BJ (cell line): ENCODE measurements around the gene UBE3C. TPM values are rescaled to one million over a fixed set of nuclear protein-coding genes. Genes with fewer than 3 reads are reported as not detected.
"Not testable (repeated sequence)": the region's sequence is repeated elsewhere in the genome, so short reads cannot be mapped to it uniquely, and the experiment has no call there.

ENCODE experiments used
- CTCF ChIA-PET: fragments of 350-600 bp; formaldehyde crosslinking; extraction: SDS; loops from one replicate; lab custom pipeline; 2021; ENCODE audit warnings: antibody characterized with exemption, inconsistent platforms; lab: Yijun Ruan, JAX
- POLR2A ChIA-PET: fragments of 300-600 bp; sonication (Branson Sonifier 250); formaldehyde crosslinking; extraction: SDS; loops from one replicate; lab custom pipeline; 2021; ENCODE audit warnings: antibody characterized with exemption; lab: Charles Lee
- DNase-seq: peaks from one replicate; pipeline ENCODE4 v3.0.0-alpha.2; 2011; ENCODE audit warnings: low read depth
- H3K27me3 ChIP-seq: 2 replicates; pipeline ENCODE4 v1.6.0; 2011; ENCODE audit warnings: low read length; ENCODE audit not compliant: control insufficient read depth, insufficient read depth
- H3K36me3 ChIP-seq: 2 replicates; pipeline ENCODE4 v1.5.1; 2011; ENCODE audit warnings: low read length; ENCODE audit not compliant: control insufficient read depth, insufficient read depth
- H3K4me3 ChIP-seq: 2 replicates; pipeline ENCODE4 v1.5.1; 2011; ENCODE audit warnings: low read depth, mild to moderate bottlenecking, control low read depth, low read length
- polyA plus RNA-seq: library from polyadenylated mRNA; depleted of rRNA; stranded (reverse); fragments of >200 nt; gene quantifications from 2 replicates; pipeline ENCODE4 v1.2.3, GENCODE V29; 2011
- TF ChIP-seq, protein P1 (sequence below): IDR thresholded peaks from 2 replicates; pipeline ENCODE4 v1.5.1; 2011; ENCODE audit warnings: low read depth, mild to moderate bottlenecking, control low read depth, inconsistent platforms, low read length, moderate library complexity; ENCODE audit not compliant: insufficient read depth

Gene UBE3C
- polyA plus RNA-seq, 1 experiment, result 50.0 TPM

DNA sequence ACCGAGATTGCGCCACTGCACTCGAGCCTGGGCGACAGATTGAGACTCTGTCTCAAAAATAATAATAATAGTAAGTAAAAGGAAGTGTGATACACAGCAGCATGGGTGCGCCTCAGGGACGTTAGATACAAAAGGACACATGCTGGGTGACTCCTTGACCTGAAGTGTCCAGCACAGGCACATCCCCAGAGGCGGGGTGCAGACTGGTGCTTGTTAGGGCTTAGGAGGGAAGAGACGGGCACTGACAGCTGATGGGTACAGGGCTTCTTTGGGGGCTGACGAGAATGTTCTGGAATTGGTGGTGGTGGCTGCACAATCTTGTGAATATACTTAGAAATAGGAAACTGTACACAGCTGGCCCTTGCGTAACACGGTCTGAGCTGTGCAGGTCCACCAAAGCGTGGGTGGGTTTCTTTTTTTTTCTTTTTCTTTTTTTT lies 136.3 kb downstream of the UBE3C start:
- ChIA-PET POLR2A (interaction anchor here (0.6 kb wide), 1 partner anchor 35 kb away, joined by 6 read pairs; no protein-coding TSS in a partner anchor), CTCF (interaction anchor here (1.0 to 3.3 kb wide), 5 partner anchors 9 to 303 kb away, joined by 3 to 15 read pairs (median 3); no protein-coding TSS in a partner anchor)
- TF ChIP-seq, protein P1, sequence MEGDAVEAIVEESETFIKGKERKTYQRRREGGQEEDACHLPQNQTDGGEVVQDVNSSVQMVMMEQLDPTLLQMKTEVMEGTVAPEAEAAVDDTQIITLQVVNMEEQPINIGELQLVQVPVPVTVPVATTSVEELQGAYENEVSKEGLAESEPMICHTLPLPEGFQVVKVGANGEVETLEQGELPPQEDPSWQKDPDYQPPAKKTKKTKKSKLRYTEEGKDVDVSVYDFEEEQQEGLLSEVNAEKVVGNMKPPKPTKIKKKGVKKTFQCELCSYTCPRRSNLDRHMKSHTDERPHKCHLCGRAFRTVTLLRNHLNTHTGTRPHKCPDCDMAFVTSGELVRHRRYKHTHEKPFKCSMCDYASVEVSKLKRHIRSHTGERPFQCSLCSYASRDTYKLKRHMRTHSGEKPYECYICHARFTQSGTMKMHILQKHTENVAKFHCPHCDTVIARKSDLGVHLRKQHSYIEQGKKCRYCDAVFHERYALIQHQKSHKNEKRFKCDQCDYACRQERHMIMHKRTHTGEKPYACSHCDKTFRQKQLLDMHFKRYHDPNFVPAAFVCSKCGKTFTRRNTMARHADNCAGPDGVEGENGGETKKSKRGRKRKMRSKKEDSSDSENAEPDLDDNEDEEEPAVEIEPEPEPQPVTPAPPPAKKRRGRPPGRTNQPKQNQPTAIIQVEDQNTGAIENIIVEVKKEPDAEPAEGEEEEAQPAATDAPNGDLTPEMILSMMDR, result no peak
- no peaks in the 10 kb centered on the region; the same call in none of the 2 replicates for H3K36me3 ChIP-seq
- no peaks in the 10 kb centered on the region for H3K27me3 ChIP-seq
- H3K4me3 ChIP-seq, result no peak overlapping the region
- DNase-seq, result no peak

DNA sequence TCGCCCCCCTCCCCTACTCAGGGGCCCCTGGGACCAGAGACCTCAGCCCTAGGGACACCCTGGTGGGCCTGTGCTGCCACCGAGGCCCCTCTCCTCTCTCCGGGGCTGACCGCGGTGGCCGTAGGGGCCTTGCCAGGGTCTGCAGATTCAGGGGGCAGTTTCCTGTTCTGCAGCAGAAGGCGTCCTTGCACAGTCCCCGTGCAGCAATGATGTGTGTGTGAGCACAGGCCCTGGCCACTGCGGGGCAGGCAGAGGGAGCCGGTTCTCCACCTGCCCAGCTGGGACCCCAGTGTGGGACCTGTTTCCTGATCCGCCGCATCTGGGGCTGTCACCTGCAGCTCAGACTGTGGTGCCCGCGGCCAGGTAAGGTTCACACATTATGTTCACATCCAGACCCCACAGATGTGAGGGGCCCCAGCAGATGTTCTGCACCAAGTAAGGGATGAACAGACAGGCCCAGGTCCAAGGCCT lies 137.4 kb downstream of the UBE3C start:
- no peak for DNase-seq
- ChIA-PET POLR2A (no interaction called here), CTCF (interaction anchor here (1.1 to 1.4 kb wide), 2 partner anchors 26 to 103 kb away, joined by 3 read pairs; no protein-coding TSS in a partner anchor)
- no peaks in the 10 kb centered on the region for H3K27me3 ChIP-seq
- H3K4me3 ChIP-seq, result no peak overlapping the region
- TF ChIP-seq, protein P1, result no peak
- no peaks in the 10 kb centered on the region; the same call in 1 of the 2 replicates for H3K36me3 ChIP-seq

DNA sequence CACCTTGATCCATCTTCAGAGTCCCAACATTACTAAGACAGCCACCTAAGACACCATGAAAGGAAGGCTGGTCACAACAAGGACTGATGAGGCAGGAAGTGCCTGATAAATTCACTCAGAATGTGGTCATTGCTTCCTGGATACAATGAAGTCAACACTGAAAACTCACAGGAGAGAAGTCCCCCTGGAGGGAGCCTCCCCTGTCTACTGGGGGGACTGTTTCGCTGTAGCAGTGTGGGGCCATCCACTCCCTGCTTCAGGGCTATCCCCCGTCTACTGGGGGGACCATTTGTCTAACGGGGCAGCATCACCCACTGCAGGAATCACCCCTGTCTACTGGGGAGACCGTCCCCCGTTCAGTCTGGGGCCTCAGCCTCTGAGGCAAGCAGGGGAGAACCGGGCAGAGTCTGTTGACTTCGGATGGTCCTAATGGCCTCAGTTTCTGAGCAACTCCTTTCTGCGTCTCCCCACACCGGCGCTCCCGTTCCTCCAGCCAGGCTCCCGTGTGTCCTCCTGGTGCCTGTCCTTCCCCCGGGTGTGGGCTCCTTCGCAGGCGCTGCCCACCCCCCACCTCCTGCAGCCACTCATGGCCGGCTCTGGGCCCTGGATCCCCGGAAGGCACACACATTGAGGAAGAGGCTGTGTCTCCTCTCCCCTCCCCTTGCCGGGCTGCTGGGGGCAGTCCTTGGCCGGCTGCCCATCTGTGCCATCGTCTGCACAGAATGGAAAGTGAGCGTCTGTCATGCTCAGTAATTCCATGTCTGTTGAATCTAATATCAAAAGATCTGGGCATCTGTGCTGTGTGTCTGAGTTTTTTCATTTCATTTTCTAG lies 138.2 kb downstream of the UBE3C start:
- no peak for DNase-seq

DNA sequence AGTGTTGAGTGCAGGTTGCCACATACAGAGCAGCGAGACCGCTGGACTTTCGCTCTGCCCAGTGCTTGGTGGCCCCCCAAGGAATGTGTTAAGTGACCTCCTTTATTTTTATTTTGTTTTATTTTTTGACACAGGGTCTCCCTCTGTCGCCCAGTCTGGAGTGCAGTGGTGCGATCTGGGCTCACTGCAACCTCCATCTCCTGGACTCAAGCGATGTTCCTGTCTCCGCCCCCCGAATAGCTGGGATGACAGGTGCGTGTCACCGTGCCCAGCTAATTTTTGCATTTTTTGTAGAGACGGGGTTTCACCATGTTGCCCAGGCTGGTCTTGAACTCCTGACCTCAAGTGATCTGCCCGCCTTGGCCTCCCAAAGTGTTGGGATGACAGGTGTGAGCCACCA lies 138.8 kb downstream of the UBE3C start:
- H3K27me3 ChIP-seq, POLR2A ChIA-PET, CTCF ChIA-PET, H3K36me3 ChIP-seq, H3K4me3 ChIP-seq, DNase-seq: not testable (repeated sequence)

More for the DNA sequence above, 138.2 kb downstream of the UBE3C start:
- no peak overlapping the region for H3K4me3 ChIP-seq
- CTCF ChIA-PET, result interaction anchor here (1.1 to 1.4 kb wide), 2 partner anchors 27 to 102 kb away, joined by 3 read pairs; no protein-coding TSS in a partner anchor
- H3K36me3 ChIP-seq, result no peaks in the 10 kb centered on the region; the same call in 1 of the 2 replicates
- TF ChIP-seq, protein P1, result no peak
- H3K27me3 ChIP-seq, result no peaks in the 10 kb centered on the region
- POLR2A ChIA-PET, result no interaction called here

DNA sequence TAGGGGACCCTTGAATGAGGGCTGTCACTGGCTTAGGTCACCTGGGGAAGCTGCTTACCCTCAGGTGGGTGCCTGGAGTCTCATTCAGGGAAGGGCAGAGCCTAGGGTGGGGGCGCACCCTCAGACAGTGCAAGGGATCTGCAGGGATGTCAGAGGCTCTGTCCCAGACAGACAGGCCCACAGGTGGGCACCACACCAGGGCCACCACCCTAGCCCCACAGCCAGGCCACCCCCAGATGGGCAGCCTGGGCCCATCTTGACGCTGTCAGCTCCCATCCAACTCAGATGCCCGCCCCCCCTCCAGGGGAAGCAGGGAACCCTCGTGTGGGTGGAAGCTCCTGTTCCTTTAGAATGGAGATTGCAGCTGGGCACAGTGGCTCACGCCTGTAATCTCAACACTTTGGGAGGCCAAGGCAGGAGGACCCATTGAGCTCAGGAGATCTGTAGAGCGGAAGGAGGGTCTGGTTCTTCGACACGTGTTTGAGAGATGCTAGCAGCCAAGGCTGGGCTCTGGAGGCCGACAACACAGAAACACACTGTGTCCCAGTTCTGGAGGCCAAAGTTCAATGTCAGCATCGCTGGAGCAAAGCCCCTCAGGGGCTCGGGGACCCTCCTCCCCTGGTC lies 139.6 kb downstream of the UBE3C start:
- Histone ChIP-seq H3K36me3 (no peaks in the 10 kb centered on the region), H3K27me3 (no peaks in the 10 kb centered on the region), H3K4me3 (no peak overlapping the region)
- no peak for DNase-seq
- TF ChIP-seq, protein P1, result no peak
- POLR2A ChIA-PET, result no interaction called here
- CTCF ChIA-PET, result no interaction called here
